HCT116 (cell line): ENCODE results near the gene CACNG8. TPM values are rescaled to one million over a fixed set of nuclear protein-coding genes. Genes with fewer than 3 reads are reported as not detected.

ENCODE experiments used
- ATAC-seq: fragments of 200-7000 bp; cut with Tn5 transposase; 2 replicates; pipeline ENCODE4 v1.9.1; 2020; ENCODE audit warnings: mild to moderate bottlenecking, moderate library complexity
- BruUV-seq: library from RNA; stranded (reverse); fragments of 400-500 nt; replicated peaks from 2 replicates; lab custom pipeline; 2021; lab: Mats Ljungman, UMichigan
- CTCF ChIA-PET: fragments of 300-600 bp; sonication (Branson Sonifier 250); formaldehyde crosslinking; loops from one replicate; lab custom pipeline; 2021; ENCODE audit warnings: antibody characterized with exemption; lab: Charles Lee
- POLR2A ChIA-PET: fragments of 300-600, 350-600 bp; sonication (Branson Sonifier 250); formaldehyde crosslinking; loops from one replicate; lab custom pipeline; 2021; ENCODE audit warnings: antibody characterized with exemption; lab: Charles Lee
- RAD21 ChIA-PET, 2 experiments: fragments of 300-600 bp; sonication (Branson Sonifier 250); formaldehyde crosslinking; loops; one replicate each; lab custom pipeline; 2023; ENCODE audit warnings: low total read pairs in 2 of 2; ENCODE audit not compliant: uncharacterized antibody in 2 of 2, unreplicated experiment in 2 of 2, low non-redundant PET in 1 of 2; lab: Charles Lee
- DNase-seq: peaks from one replicate; pipeline ENCODE4 v3.0.0-alpha.2; 2010; ENCODE audit warnings: low read depth, low spot score
- H2AFZ ChIP-seq: fragments of 200-600 bp; shearing (Covaris generic), sonication (generic); 2 replicates; pipeline ENCODE4 v1.6.1; 2017; ENCODE audit warnings: low read depth, mixed run types, mixed read lengths, antibody characterized with exemption, low read length; ENCODE audit not compliant: poor library complexity, severe bottlenecking
- H3K27ac ChIP-seq: 2 replicates; pipeline ENCODE4 v1.5.1; 2012; ENCODE audit warnings: low read depth, low read length
- H3K27me3 ChIP-seq: fragments of 200-600 bp; sonication (generic); 2 replicates; pipeline ENCODE4 v1.6.1; 2016; ENCODE audit warnings: mixed run types, low read length, mixed read lengths; ENCODE audit not compliant: insufficient read depth
- H3K36me3 ChIP-seq, 2 experiments: fragments of 200-500 bp in 1 of 2; fragments of 200-600 bp in 1 of 2; sonication (Bioruptor generic) in 1 of 2; sonication (generic) in 1 of 2; 2 replicates each; pipeline versions ENCODE4 v1.5.1 to v1.6.1; 2014 to 2016; ENCODE audit warnings: low read length in 2 of 2, inconsistent platforms in 1 of 2, mixed read lengths in 1 of 2, mixed run types in 1 of 2; ENCODE audit not compliant: insufficient read depth in 2 of 2, control insufficient read depth in 1 of 2
- H3K4me1 ChIP-seq, 2 experiments: fragments of 200-600 bp in 1 of 2; sonication (generic) in 1 of 2; 2 replicates each; pipeline versions ENCODE4 v1.5.1 to v1.6.1; 2012 to 2017; ENCODE audit warnings: low read length in 2 of 2, inconsistent platforms in 1 of 2, mild to moderate bottlenecking in 1 of 2, mixed read lengths in 1 of 2, mixed run types in 1 of 2, moderate library complexity in 1 of 2; ENCODE audit not compliant: insufficient read depth in 2 of 2, control insufficient read depth in 1 of 2
- H3K4me2 ChIP-seq: fragments of 200-600 bp; sonication (generic); 2 replicates; pipeline ENCODE4 v1.6.1; 2017; ENCODE audit warnings: mixed run types, low read length, mixed read lengths
- H3K4me3 ChIP-seq, 2 experiments: fragments of 200-600 bp in 1 of 2; sonication (generic) in 1 of 2; replicated peaks in 1 of 2; 2 replicates each; pipeline ENCODE4 v1.5.1; 2011 to 2016; ENCODE audit warnings: low read length in 2 of 2, control low read depth in 1 of 2, low read depth in 1 of 2, mild to moderate bottlenecking in 1 of 2, mixed read lengths in 1 of 2, mixed run types in 1 of 2
- H3K79me2 ChIP-seq: fragments of 200-600 bp; sonication (generic); 2 replicates; pipeline ENCODE4 v1.6.1; 2017; ENCODE audit warnings: mild to moderate bottlenecking, mixed run types, low read length, moderate library complexity, mixed read lengths; ENCODE audit not compliant: insufficient read depth
- H3K9ac ChIP-seq: fragments of 200-600 bp; sonication (generic); 2 replicates; pipeline ENCODE4 v1.6.1; 2016; ENCODE audit warnings: low read length, mixed read lengths
- H3K9me2 ChIP-seq: fragments of 200-600 bp; sonication (generic), shearing (Covaris generic); 2 replicates; pipeline ENCODE4 v1.6.1; 2017; ENCODE audit warnings: mixed run types, mild to moderate bottlenecking, moderate library complexity; ENCODE audit not compliant: insufficient read depth
- H3K9me3 ChIP-seq, 2 experiments: fragments of 200-500 bp in 1 of 2; fragments of 200-600 bp in 1 of 2; sonication (Bioruptor generic) in 1 of 2; sonication (generic) in 1 of 2; 2 replicates each; pipeline ENCODE4 v1.6.1; 2014 to 2017; ENCODE audit warnings: low read length in 2 of 2, mixed read lengths in 2 of 2, inconsistent platforms in 1 of 2, low read depth in 1 of 2, mild to moderate bottlenecking in 1 of 2, mixed run types in 1 of 2, moderate library complexity in 1 of 2; ENCODE audit not compliant: control insufficient read depth in 1 of 2, insufficient read depth in 1 of 2
- H4K20me1 ChIP-seq: fragments of 200-600 bp; sonication (generic), shearing (Covaris generic); 2 replicates; pipeline ENCODE4 v1.6.1; 2017; ENCODE audit warnings: mixed run types, mild to moderate bottlenecking, moderate library complexity; ENCODE audit not compliant: insufficient read depth
- CBX3 ChIP-seq: IDR thresholded peaks from 2 replicates; pipeline ENCODE4 v1.6.1; 2012; ENCODE audit warnings: low read depth
- CEBPB ChIP-seq: IDR thresholded peaks from 2 replicates; pipeline ENCODE4 v1.6.1; 2012; ENCODE audit warnings: low read depth
- EGR1 ChIP-seq: IDR thresholded peaks from 2 replicates; pipeline ENCODE4 v1.6.1; 2012; ENCODE audit warnings: low read depth
- ELF1 ChIP-seq: IDR thresholded peaks from 2 replicates; pipeline ENCODE4 v1.6.1; 2012; ENCODE audit warnings: low read depth, borderline replicate concordance
- EZH2phosphoT487 ChIP-seq: fragments of 200-600 bp; IDR thresholded peaks from 2 replicates; pipeline ENCODE4 v1.6.1; 2018; ENCODE audit warnings: antibody characterized with exemption, borderline replicate concordance
- JUND ChIP-seq: IDR thresholded peaks from 2 replicates; pipeline ENCODE4 v1.6.1; 2012
- MAX ChIP-seq: IDR thresholded peaks from 2 replicates; pipeline ENCODE4 v1.6.1; 2012
- POLR2A ChIP-seq: IDR thresholded peaks from 2 replicates; pipeline ENCODE4 v1.7.0; 2011; ENCODE audit warnings: borderline replicate concordance; ENCODE audit not compliant: insufficient read depth, insufficient read length; ENCODE audit errors: extremely low read depth
- POLR2AphosphoS5 ChIP-seq: IDR thresholded peaks from 2 replicates; pipeline ENCODE4 v1.6.1; 2011; ENCODE audit warnings: mild to moderate bottlenecking, low read depth, low read length, moderate library complexity
- RAD21 ChIP-seq: IDR thresholded peaks from 2 replicates; pipeline ENCODE4 v1.6.1; 2012; ENCODE audit warnings: low read depth, mild to moderate bottlenecking
- SIN3A ChIP-seq: IDR thresholded peaks from 2 replicates; pipeline ENCODE4 v1.6.1; 2012; ENCODE audit warnings: low read depth
- SP1 ChIP-seq: IDR thresholded peaks from 2 replicates; pipeline ENCODE4 v1.6.1; 2012; ENCODE audit warnings: low read depth
- YY1 ChIP-seq: IDR thresholded peaks from 2 replicates; pipeline ENCODE4 v1.6.1; 2011; ENCODE audit warnings: low read length, low read depth, moderate library complexity, mild to moderate bottlenecking; ENCODE audit not compliant: insufficient replicate concordance; ENCODE audit errors: extremely low read depth
- ZFX ChIP-seq: fragments of 450-650 bp; IDR thresholded peaks from 2 replicates; pipeline ENCODE4 v1.6.1; 2017
- ZNF274 ChIP-seq: fragments of 200-500 bp; sonication (Bioruptor generic); IDR thresholded peaks from 2 replicates; pipeline ENCODE4 v1.6.1; 2014; ENCODE audit warnings: mild to moderate bottlenecking, low read depth, low read length, inconsistent platforms
- intact Hi-C: fragments of 100-400 bp; cut with micrococcal nuclease; formaldehyde crosslinking; loops from 2 replicates; pipeline ENCODE4 v1.10.0; 2022
- total RNA-seq: library from RNA; stranded (reverse); gene quantifications from one replicate; pipeline ENCODE4 v1.2.1, GENCODE V29; 2021; ENCODE audit not compliant: unreplicated experiment
- TF ChIP-seq, protein P1 (sequence below): IDR thresholded peaks from 2 replicates; pipeline ENCODE4 v1.6.1; 2012
- TF ChIP-seq, protein P2 (sequence below): IDR thresholded peaks from 2 replicates; pipeline ENCODE4 v1.6.1; 2012; ENCODE audit warnings: low read depth
- TF ChIP-seq, protein P3 (sequence below), 3 experiments: fragments of 200-600 bp in 1 of 3; sonication (generic) in 1 of 3; IDR thresholded peaks in 2 of 3; conservative IDR thresholded peaks in 1 of 3; 2 replicates each; pipeline ENCODE4 v1.5.1; 2012 to 2017; ENCODE audit warnings: low read depth in 2 of 3, low read length in 2 of 3, antibody characterized with exemption in 1 of 3, borderline replicate concordance in 1 of 3, control low read depth in 1 of 3, mild to moderate bottlenecking in 1 of 3, mixed read lengths in 1 of 3, mixed run types in 1 of 3, moderate library complexity in 1 of 3; ENCODE audit not compliant: insufficient read depth in 1 of 3

CACNG8 gene
- total RNA-seq, 1 experiment from 2014 or later, result 0.93 TPM

- Histone ChIP-seq H3K4me3 (no peak overlapping the region), H3K27me3 (peaks cover 16% of the 10 kb centered on the region), H3K79me2 (no peaks in the 10 kb centered on the region), H3K4me1 (no peaks in the 10 kb centered on the region), H3K9me3 (no peaks in the 10 kb centered on the region), H4K20me1 (no peaks in the 10 kb centered on the region), H3K9ac (no peak overlapping the region), H3K9me2 (no peaks in the 10 kb centered on the region), H3K4me2 (no peak overlapping the region), H2AFZ (no peak overlapping the region), H3K36me3 (no peaks in the 10 kb centered on the region), H3K27ac (no peak overlapping the region)
- BruUV-seq, result no TSS peak
- DNase-seq (no peak), ATAC-seq (no peak)
- RAD21 ChIA-PET, result no interaction called here
- POLR2A ChIA-PET, result no interaction called here
- TF ChIP-seq JUND (no peak), POLR2A (no peak), CEBPB (no peak), ELF1 (no peak), ZFX (no peak), ZNF274 (no peak), RAD21 (no peak), SIN3A (no peak), CBX3 (no peak), SP1 (no peak), EZH2phosphoT487 (no peak), YY1 (no peak), EGR1 (no peak), MAX (no peak), POLR2AphosphoS5 (no peak)
- TF ChIP-seq, protein P1, sequence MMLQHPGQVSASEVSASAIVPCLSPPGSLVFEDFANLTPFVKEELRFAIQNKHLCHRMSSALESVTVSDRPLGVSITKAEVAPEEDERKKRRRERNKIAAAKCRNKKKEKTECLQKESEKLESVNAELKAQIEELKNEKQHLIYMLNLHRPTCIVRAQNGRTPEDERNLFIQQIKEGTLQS, result no peak
- TF ChIP-seq, protein P2, sequence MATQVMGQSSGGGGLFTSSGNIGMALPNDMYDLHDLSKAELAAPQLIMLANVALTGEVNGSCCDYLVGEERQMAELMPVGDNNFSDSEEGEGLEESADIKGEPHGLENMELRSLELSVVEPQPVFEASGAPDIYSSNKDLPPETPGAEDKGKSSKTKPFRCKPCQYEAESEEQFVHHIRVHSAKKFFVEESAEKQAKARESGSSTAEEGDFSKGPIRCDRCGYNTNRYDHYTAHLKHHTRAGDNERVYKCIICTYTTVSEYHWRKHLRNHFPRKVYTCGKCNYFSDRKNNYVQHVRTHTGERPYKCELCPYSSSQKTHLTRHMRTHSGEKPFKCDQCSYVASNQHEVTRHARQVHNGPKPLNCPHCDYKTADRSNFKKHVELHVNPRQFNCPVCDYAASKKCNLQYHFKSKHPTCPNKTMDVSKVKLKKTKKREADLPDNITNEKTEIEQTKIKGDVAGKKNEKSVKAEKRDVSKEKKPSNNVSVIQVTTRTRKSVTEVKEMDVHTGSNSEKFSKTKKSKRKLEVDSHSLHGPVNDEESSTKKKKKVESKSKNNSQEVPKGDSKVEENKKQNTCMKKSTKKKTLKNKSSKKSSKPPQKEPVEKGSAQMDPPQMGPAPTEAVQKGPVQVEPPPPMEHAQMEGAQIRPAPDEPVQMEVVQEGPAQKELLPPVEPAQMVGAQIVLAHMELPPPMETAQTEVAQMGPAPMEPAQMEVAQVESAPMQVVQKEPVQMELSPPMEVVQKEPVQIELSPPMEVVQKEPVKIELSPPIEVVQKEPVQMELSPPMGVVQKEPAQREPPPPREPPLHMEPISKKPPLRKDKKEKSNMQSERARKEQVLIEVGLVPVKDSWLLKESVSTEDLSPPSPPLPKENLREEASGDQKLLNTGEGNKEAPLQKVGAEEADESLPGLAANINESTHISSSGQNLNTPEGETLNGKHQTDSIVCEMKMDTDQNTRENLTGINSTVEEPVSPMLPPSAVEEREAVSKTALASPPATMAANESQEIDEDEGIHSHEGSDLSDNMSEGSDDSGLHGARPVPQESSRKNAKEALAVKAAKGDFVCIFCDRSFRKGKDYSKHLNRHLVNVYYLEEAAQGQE, result no peak
- TF ChIP-seq, protein P3, sequence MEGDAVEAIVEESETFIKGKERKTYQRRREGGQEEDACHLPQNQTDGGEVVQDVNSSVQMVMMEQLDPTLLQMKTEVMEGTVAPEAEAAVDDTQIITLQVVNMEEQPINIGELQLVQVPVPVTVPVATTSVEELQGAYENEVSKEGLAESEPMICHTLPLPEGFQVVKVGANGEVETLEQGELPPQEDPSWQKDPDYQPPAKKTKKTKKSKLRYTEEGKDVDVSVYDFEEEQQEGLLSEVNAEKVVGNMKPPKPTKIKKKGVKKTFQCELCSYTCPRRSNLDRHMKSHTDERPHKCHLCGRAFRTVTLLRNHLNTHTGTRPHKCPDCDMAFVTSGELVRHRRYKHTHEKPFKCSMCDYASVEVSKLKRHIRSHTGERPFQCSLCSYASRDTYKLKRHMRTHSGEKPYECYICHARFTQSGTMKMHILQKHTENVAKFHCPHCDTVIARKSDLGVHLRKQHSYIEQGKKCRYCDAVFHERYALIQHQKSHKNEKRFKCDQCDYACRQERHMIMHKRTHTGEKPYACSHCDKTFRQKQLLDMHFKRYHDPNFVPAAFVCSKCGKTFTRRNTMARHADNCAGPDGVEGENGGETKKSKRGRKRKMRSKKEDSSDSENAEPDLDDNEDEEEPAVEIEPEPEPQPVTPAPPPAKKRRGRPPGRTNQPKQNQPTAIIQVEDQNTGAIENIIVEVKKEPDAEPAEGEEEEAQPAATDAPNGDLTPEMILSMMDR (IDR thresholded peaks at IDR 0.05 in 2 of 3, conservative IDR thresholded peaks at IDR 0.05 in 1 of 3; ENCODE audit: borderline replicate concordance in 1 of 3, insufficient read depth in 1 of 3, low read depth in 2 of 3, low read length in 2 of 3), result no peak
- intact Hi-C loops, result no loop called here
- CTCF ChIA-PET, result no interaction called here
Measured at GRCh38 chr19:53958168-53958571, 4.6 kb upstream of the CACNG8 start.
